RKO (cell line): ENCODE results near the gene UNK.
"Not testable (repeated sequence)": the region's sequence is repeated elsewhere in the genome, so short reads cannot be mapped to it uniquely, and the experiment has no call there.

ENCODE experiments used
- DNase-seq: peaks from one replicate; pipeline ENCODE4 v3.0.0-alpha.2; 2016; ENCODE audit warnings: low spot score

Gene UNK

GRCh38 chr17:75774471-75774990 is 10.1 kb upstream of the UNK start:
- DNase-seq: no peak

GRCh38 chr17:75774991-75775668 is 9.5 kb upstream of the UNK start:
- no peak for DNase-seq

- DNase-seq: peak; percentile 45
These were observed 8.0 kb upstream of the UNK start for GRCh38 chr17:75776386-75777295.

- no peak for DNase-seq
These were observed 7.2 kb upstream of the UNK start for GRCh38 chr17:75777296-75777922.

- not testable (repeated sequence) for DNase-seq
These were observed 6.3 kb upstream of the UNK start for GRCh38 chr17:75778066-75778860.

GRCh38 chr17:75778861-75779249 is 5.8 kb upstream of the UNK start:
- DNase-seq: no peak

GRCh38 chr17:75779250-75779986 is 5.2 kb upstream of the UNK start:
- peak; percentile 100 for DNase-seq

- no peak for DNase-seq
These were observed 4.4 kb upstream of the UNK start for GRCh38 chr17:75779987-75780889.

- DNase-seq: peak; percentile 85
These were observed 1.4 kb upstream of the UNK start for GRCh38 chr17:75783069-75783783.

GRCh38 chr17:75783803-75784472 is 668 bp upstream of the UNK start:
- no peak for DNase-seq

- peak; percentile 94 for DNase-seq
These were observed 647 bp downstream of the UNK start for GRCh38 chr17:75785016-75785890.

- no peak for DNase-seq
These were observed 6.6 kb downstream of the UNK start for GRCh38 chr17:75791254-75791653.

- DNase-seq: no peak
These were observed 8.9 kb downstream of the UNK start for GRCh38 chr17:75793460-75793859.

GRCh38 chr17:75795820-75796607 is 11.4 kb downstream of the UNK start:
- DNase-seq: no peak

- DNase-seq: no peak
These were observed 14.8 kb downstream of the UNK start for GRCh38 chr17:75799402-75799801.

GRCh38 chr17:75803883-75804282 is 19.3 kb downstream of the UNK start:
- DNase-seq: no peak
